HepG2 (cell line): ENCODE results near the gene A3GALT2. TPM values are rescaled to one million over a fixed set of nuclear protein-coding genes. Genes with fewer than 3 reads are reported as not detected.

Source experiments
- AHR ChIP-seq: IDR thresholded peaks from 2 replicates; pipeline ENCODE4 v1.6.1; 2018; ENCODE audit warnings: missing genetic modification reagents, missing compliant biosample characterization
- ATF7-NPFF ChIP-seq: sonication (generic); formaldehyde crosslinking; IDR thresholded peaks from 2 replicates; pipeline ENCODE4 v1.8.1; 2023; ENCODE audit warnings: mild to moderate bottlenecking, low read depth, missing genetic modification reagents, moderate library complexity
- CTCF ChIP-seq: sonication (generic); formaldehyde crosslinking; IDR thresholded peaks from 2 replicates; pipeline ENCODE4 v1.5.0; 2020; ENCODE audit warnings: mild to moderate bottlenecking, missing genetic modification reagents, moderate library complexity
- ELK4 ChIP-seq: sonication (generic); formaldehyde crosslinking; IDR thresholded peaks from 2 replicates; pipeline ENCODE4 v1.9.0; 2021; ENCODE audit warnings: missing genetic modification reagents, borderline replicate concordance
- ETV5 ChIP-seq: IDR thresholded peaks from 2 replicates; pipeline ENCODE4 v1.6.1; 2018; ENCODE audit warnings: missing biosample characterization, missing genetic modification reagents, inconsistent platforms, borderline replicate concordance
- FOXK1 ChIP-seq: sonication (generic); formaldehyde crosslinking; IDR thresholded peaks from 2 replicates; pipeline ENCODE4 v1.4.0; 2020; ENCODE audit warnings: low read depth, missing genetic modification reagents, borderline replicate concordance
- GLI4 ChIP-seq: sonication (generic); formaldehyde crosslinking; IDR thresholded peaks from 2 replicates; pipeline ENCODE4 v1.5.1; 2020; ENCODE audit warnings: missing genetic modification reagents, mild to moderate bottlenecking, moderate library complexity, borderline replicate concordance
- GTF2F1 ChIP-seq: fragments of 150-350 bp; IDR thresholded peaks from 2 replicates; pipeline ENCODE4 v1.6.1; 2014; ENCODE audit warnings: low read length
- HOXA5 ChIP-seq: sonication (generic); formaldehyde crosslinking; IDR thresholded peaks from 2 replicates; pipeline ENCODE4 v1.4.0; 2020; ENCODE audit warnings: missing genetic modification reagents
- KLF13 ChIP-seq: sonication (generic); formaldehyde crosslinking; IDR thresholded peaks from 2 replicates; pipeline ENCODE4 v1.4.0; 2020; ENCODE audit warnings: mild to moderate bottlenecking, missing genetic modification reagents
- MAZ ChIP-seq, 2 experiments: sonication (generic) in 1 of 2; formaldehyde crosslinking in 1 of 2; IDR thresholded peaks; 2 replicates each; pipeline versions ENCODE4 v1.5.0 to v1.6.1; 2012 to 2020; ENCODE audit warnings: low read depth in 2 of 2, mild to moderate bottlenecking in 2 of 2, borderline replicate concordance in 1 of 2, improper control_type of control experiment in 1 of 2, low read length in 1 of 2, missing genetic modification reagents in 1 of 2, moderate library complexity in 1 of 2
- PCBP1 ChIP-seq: fragments of 200-400 bp; formaldehyde crosslinking; IDR thresholded peaks from 2 replicates; pipeline ENCODE4 v1.6.1; 2017; ENCODE audit warnings: mild to moderate bottlenecking, low read depth, low read length, borderline replicate concordance
- PITX1 ChIP-seq: sonication (generic); formaldehyde crosslinking; IDR thresholded peaks from 2 replicates; pipeline ENCODE4 v1.5.1; 2020; ENCODE audit warnings: mild to moderate bottlenecking, missing genetic modification reagents
- RXRB ChIP-seq: IDR thresholded peaks from 2 replicates; pipeline ENCODE4 v1.6.1; 2016; ENCODE audit warnings: borderline replicate concordance, missing genetic modification reagents, missing compliant biosample characterization
- SALL1 ChIP-seq: sonication (generic); formaldehyde crosslinking; IDR thresholded peaks from 2 replicates; pipeline ENCODE4 v1.8.0; 2022; ENCODE audit warnings: mild to moderate bottlenecking, missing genetic modification reagents
- SOX6 ChIP-seq, 2 experiments: fragments of 450-650 bp in 1 of 2; sonication (generic) in 1 of 2; formaldehyde crosslinking in 1 of 2; IDR thresholded peaks; 2 replicates each; pipeline versions ENCODE4 v1.4.0 to v1.6.1; 2017 to 2020; ENCODE audit warnings: antibody characterized with exemption in 1 of 2, mild to moderate bottlenecking in 1 of 2, missing genetic modification reagents in 1 of 2
- ZNF598 ChIP-seq: sonication (generic); formaldehyde crosslinking; IDR thresholded peaks from 2 replicates; pipeline ENCODE4 v1.5.1; 2020; ENCODE audit warnings: mild to moderate bottlenecking, missing genetic modification reagents, borderline replicate concordance
- ZNF879 ChIP-seq: sonication (generic); formaldehyde crosslinking; IDR thresholded peaks from 2 replicates; pipeline ENCODE4 v1.8.1; 2023; ENCODE audit warnings: missing genetic modification reagents
- polyA plus RNA-seq, 8 experiments: library from polyadenylated mRNA; depleted of rRNA in 3 of 8; stranded (reverse) in 7 of 8; unstranded in 1 of 8; fragments of >200 nt; fragmentation: Illumina TruSeq in 4 of 8; extraction: Trizol in 4 of 8; gene quantifications; 2 replicates each; pipeline versions ENCODE4 v1.2.1 to v1.2.3, GENCODE V29; 2011 to 2016; ENCODE audit warnings: low read depth in 4 of 8, missing spikeins in 1 of 8, mixed read lengths in 1 of 8; ENCODE audit not compliant: insufficient read depth in 1 of 8
- total RNA-seq, 5 experiments: library from RNA; depleted of rRNA; stranded (reverse); fragments of >200 nt; fragmentation: Illumina TruSeq; extraction: Trizol; gene quantifications; 2 replicates each; pipeline ENCODE4 v1.2.3, GENCODE V29; 2016; ENCODE audit warnings: low read depth in 1 of 5
- TF ChIP-seq, protein P1 (sequence below): sonication (generic); formaldehyde crosslinking; IDR thresholded peaks from 2 replicates; pipeline ENCODE4 v1.5.1; 2020; ENCODE audit warnings: missing genetic modification reagents, mild to moderate bottlenecking, borderline replicate concordance
- TF ChIP-seq, protein P2 (sequence below), 2 experiments: sonication (generic) in 1 of 2; formaldehyde crosslinking in 1 of 2; IDR thresholded peaks; 2 replicates each; pipeline versions ENCODE4 v1.4.0 to v1.6.1; 2018 to 2020; ENCODE audit warnings: missing genetic modification reagents in 2 of 2, borderline replicate concordance in 1 of 2, low read depth in 1 of 2, mild to moderate bottlenecking in 1 of 2, missing biosample characterization in 1 of 2

A3GALT2 gene
- total and polyA plus RNA-seq, 2 of the 13 experiments (the other 11 are each of a cell fraction or from before 2014, with no cell fraction given) = not detected

DNA sequence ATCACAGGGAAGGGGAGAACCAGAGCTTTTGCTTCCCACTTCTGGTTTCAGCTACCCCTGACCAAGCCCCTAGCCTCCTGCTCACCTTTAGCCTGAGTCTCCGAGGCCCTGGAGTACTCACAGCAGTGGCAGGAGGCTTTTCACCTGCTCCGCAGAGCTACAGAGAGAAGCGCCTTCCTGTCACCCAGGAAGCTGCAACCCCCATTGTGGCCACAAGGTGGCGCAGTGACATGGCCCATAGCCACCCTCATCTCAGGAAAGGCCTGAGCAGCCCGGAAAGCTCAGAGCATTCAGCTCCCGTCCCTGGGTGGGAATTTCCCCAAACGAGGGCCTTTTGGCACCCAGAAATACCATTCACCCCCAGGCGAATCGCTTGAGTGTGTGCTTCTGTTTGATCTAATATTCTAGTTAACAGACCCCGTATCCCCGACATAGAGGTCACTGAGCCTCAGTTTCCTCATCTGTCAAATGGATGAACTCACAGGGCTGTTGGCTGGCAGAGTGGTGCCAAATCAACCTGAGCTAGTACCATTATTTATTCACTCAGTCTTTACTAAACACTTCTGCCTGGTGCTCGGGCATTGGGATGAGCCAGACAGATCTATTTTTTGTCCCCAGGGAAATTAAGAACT is 25.3 kb downstream of the A3GALT2 start (continued):
- TF ChIP-seq MAZ (IDR thresholded peaks at IDR 0.05; ENCODE audit: borderline replicate concordance, low read depth, low read length) = no peak
- 0 out of 2 replicates have a peak, but pooled peaks have one; percentile 34 for TF ChIP-seq MAZ (CRISPR knock-in tag; IDR thresholded peaks at IDR 0.05; ENCODE audit: low read depth)
- peak; percentile 40; the same call in 1 of the 2 replicates for TF ChIP-seq RXRB (CRISPR knock-in tag)
- TF ChIP-seq PCBP1 = no peak
- peak; percentile 43; the same call in 1 of the 2 replicates for TF ChIP-seq ETV5 (CRISPR knock-in tag)
- peak; percentile 68 for TF ChIP-seq SALL1 (CRISPR knock-in tag)
- TF ChIP-seq GTF2F1 = no peak
- TF ChIP-seq HOXA5 (CRISPR knock-in tag) = no peak
- TF ChIP-seq AHR = no peak
- no peak for TF ChIP-seq ZNF879 (CRISPR knock-in tag)
- TF ChIP-seq SOX6 (IDR thresholded peaks at IDR 0.05) = no peak
- no peak for TF ChIP-seq SOX6 (CRISPR knock-in tag; IDR thresholded peaks at IDR 0.05)
- TF ChIP-seq, protein P1, sequence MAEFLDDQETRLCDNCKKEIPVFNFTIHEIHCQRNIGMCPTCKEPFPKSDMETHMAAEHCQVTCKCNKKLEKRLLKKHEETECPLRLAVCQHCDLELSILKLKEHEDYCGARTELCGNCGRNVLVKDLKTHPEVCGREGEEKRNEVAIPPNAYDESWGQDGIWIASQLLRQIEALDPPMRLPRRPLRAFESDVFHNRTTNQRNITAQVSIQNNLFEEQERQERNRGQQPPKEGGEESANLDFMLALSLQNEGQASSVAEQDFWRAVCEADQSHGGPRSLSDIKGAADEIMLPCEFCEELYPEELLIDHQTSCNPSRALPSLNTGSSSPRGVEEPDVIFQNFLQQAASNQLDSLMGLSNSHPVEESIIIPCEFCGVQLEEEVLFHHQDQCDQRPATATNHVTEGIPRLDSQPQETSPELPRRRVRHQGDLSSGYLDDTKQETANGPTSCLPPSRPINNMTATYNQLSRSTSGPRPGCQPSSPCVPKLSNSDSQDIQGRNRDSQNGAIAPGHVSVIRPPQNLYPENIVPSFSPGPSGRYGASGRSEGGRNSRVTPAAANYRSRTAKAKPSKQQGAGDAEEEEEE (CRISPR knock-in tag) = no peak
- no peak for TF ChIP-seq ELK4
- TF ChIP-seq ZNF598 (CRISPR knock-in tag) = no peak
- no peak for TF ChIP-seq ATF7-NPFF (CRISPR knock-in tag)
- TF ChIP-seq, protein P2, sequence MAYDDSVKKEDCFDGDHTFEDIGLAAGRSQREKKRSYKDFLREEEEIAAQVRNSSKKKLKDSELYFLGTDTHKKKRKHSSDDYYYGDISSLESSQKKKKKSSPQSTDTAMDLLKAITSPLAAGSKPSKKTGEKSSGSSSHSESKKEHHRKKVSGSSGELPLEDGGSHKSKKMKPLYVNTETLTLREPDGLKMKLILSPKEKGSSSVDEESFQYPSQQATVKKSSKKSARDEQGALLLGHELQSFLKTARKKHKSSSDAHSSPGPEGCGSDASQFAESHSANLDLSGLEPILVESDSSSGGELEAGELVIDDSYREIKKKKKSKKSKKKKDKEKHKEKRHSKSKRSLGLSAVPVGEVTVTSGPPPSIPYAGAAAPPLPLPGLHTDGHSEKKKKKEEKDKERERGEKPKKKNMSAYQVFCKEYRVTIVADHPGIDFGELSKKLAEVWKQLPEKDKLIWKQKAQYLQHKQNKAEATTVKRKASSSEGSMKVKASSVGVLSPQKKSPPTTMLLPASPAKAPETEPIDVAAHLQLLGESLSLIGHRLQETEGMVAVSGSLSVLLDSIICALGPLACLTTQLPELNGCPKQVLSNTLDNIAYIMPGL (CRISPR knock-in tag; IDR thresholded peaks at IDR 0.05; ENCODE audit: borderline replicate concordance in 1 of 2, low read depth in 1 of 2) = 0 out of 4 replicates have a peak, but pooled peaks of 1 of the 2 experiments have one; percentile 49
- TF ChIP-seq KLF13 (CRISPR knock-in tag) = no peak
- no peak for TF ChIP-seq FOXK1 (CRISPR knock-in tag)
- 0 out of 2 replicates have a peak, but pooled peaks have one; percentile 22 for TF ChIP-seq PITX1 (CRISPR knock-in tag)
- TF ChIP-seq GLI4 (CRISPR knock-in tag) = peak; percentile 59; the same call in 1 of the 2 replicates
- TF ChIP-seq CTCF (CRISPR knock-in tag) = peak; percentile 96
